GM13977 (cell line): Measurements from ENCODE around the gene JAG2.

Source experiments
- DNase-seq: peaks from one replicate; pipeline ENCODE4 v3.0.0; 2012; ENCODE audit warnings: low spot score
- in situ Hi-C: fragments of 300-500 bp; cut with MboI; formaldehyde crosslinking; loops from one replicate; pipeline ENCODE4 v1.12.0; 2022; ENCODE audit warnings: low sequenced_read_pairs, low pct_unique_long_range_greater_than_20kb, mixed read lengths, inconsistent platforms; ENCODE audit not compliant: unreplicated experiment
- TF ChIP-seq, protein P1 (sequence below): IDR thresholded peaks from 2 replicates; pipeline ENCODE4 v1.5.1; 2012; ENCODE audit warnings: mild to moderate bottlenecking, control low read depth; ENCODE audit not compliant: insufficient read depth; ENCODE audit errors: extremely low read depth, missing control alignments

The JAG2 gene

DNA sequence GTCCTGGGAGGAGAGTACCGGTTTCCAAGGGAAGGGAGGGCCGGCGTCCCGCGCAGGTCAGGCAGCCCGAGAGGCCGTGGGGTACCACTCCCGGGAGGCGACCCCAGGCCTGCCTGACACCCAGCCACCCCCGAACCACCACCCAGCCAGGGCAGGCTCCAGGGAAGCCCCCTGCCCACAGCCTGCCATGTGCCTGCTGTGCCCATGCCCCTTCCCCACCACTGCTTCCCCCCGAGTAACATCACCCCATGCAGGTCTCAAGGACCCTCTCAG lies 10.2 kb upstream of the JAG2 start:
- DNase-seq: no peak
- in situ Hi-C loops: no loop called here
- TF ChIP-seq, protein P1, sequence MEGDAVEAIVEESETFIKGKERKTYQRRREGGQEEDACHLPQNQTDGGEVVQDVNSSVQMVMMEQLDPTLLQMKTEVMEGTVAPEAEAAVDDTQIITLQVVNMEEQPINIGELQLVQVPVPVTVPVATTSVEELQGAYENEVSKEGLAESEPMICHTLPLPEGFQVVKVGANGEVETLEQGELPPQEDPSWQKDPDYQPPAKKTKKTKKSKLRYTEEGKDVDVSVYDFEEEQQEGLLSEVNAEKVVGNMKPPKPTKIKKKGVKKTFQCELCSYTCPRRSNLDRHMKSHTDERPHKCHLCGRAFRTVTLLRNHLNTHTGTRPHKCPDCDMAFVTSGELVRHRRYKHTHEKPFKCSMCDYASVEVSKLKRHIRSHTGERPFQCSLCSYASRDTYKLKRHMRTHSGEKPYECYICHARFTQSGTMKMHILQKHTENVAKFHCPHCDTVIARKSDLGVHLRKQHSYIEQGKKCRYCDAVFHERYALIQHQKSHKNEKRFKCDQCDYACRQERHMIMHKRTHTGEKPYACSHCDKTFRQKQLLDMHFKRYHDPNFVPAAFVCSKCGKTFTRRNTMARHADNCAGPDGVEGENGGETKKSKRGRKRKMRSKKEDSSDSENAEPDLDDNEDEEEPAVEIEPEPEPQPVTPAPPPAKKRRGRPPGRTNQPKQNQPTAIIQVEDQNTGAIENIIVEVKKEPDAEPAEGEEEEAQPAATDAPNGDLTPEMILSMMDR: no peak

DNA sequence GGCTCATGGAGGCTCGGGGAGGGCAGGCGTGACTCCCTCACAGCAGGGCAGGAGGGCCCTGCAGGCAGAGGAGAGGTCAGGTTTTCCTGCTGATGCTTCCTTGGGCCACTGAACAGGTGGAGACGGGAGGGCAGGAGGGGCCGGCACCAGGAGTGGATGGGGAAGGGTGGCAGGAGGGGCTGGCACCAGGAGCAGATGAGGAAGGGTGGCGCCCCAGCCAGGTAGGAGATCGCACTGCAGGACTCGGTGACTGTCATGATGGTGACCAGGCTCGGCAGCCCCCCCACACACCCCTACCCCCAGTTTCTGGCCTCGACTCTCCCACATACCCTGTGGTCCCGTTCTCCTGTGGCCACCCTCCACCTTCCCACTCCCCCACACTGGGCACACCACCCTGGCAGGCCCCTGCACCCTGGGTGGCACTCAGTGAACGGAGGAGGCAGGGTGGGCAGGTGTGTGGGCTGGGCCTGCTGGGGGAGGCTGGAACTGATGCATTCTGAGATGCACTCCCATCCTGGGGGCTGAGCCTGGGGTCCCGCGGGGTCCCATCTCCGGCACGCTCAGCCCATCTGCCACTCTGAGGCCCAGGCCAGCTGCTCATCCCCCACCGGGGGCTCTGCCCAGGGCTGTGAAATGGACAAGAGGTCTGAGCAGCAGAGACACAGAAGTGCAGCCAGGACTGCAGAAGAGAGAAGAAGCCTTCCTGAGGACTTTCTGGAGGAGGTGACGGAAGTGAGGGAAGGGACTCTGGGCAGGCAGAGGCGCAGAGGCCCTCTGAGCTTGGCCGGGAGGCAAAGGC lies 9.7 kb upstream of the JAG2 start:
- TF ChIP-seq, protein P1: no peak
- no peak for DNase-seq
- in situ Hi-C loops: no loop called here

DNA sequence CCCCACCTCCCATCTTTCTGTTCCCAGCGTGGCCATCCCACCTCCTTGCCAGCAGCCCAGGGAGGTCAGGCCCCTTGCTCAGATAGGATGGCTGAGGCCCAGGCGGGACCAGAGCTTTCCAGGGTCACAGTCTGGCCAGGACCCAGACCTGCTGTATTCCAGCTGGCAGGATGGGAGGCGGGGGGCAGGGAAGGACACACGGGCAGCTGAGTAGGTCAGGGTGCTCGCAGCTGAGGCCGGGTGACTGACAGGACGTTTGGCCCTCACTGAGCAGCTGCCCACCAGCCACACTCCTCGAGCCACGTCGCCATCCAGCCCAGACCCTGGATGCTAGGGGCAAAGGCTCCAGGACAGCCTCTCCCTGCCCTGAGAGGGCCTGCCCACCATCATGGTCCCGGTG lies 8.5 kb upstream of the JAG2 start:
- TF ChIP-seq, protein P1: no peak
- DNase-seq: no peak
- in situ Hi-C loops: no loop called here

DNA sequence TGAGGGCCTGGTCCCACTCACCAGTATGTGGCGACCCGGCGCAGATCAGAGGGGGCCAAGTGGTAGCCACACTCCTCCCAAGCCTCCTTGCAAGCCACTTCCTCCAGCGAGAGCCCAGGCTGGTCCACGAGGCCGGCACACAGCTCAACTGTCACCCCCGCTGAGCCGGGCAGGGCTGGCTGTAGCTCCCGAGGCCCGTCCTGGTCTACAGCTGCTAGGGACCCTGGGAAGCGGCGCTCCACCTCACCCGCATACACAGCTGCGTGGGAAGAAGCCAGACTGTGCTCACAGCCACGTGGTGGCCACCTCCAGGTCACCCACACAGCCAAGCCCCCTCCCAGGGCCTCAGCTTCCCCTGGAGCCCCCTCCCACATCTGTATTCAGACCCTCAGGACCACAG lies 7.9 kb upstream of the JAG2 start:
- TF ChIP-seq, protein P1: no peak
- in situ Hi-C loops: no loop called here
- DNase-seq: no peak

DNA sequence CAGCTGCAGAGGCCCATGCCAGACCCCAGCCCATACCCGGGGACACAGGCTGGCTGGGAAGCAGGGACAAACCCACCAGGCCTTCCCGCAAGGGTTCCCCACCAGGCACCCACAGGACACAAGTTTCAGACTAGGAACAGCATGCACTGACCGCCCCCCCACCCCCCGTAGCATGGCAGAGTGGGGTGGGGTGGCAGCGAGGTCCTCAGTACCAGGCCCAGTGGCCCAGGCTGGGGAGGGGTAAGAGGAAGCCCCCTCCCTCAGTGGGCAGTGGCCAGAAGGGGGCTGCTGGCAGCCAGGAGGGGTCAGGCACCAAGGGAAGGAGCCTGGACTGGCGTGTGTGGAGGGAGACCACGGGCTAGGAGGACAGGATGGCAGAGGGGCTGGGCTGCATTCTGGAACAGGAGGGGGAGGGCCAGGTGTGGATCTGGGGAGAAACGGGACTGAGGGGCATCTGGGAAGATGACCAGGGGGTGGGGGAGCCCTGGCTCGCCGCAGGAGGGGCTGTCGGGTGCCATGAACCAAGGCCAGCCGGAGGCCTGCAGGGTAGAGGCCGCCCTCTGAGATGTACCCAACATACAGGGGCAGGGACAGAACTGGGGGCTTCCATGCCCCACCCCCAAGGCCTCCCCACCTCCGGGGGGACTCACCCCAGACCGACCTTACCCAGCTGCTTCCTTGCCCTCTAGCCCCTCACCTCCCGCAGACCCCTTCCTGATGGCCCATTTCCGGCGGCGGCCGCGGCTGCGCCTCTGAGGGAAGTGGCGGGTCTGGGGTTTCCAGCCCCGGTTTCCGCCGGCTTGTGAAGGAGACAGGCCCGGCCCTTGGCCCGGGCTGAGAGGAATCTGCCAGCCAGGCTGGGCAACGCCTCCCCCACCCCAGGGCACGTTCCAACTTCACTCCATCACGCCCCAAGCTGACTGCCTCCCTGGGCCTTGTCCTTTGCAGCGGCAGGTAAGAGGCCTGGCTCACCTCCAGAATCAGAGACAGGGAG lies 5.6 kb upstream of the JAG2 start:
- TF ChIP-seq, protein P1: no peak
- in situ Hi-C loops: no loop called here
- DNase-seq: no peak

DNA sequence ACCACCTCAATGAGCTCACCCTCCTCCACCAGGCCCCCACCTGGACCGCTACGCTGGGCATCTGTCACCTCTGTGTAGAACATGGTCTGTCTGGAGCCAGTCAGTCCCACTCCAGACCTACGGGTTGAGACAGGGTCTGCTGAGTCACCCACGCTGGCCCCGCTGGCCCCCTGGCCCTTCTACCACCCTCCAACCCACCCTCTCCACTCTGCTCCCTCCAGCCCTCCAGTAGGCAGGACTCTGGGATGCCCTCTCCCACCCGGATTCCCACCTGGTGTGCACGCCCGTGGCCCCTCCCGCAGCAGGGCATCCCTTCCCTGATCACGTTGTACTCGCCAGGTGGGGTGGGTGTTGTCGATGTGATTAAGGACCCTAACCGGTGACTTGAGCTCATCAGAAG lies 4.6 kb upstream of the JAG2 start:
- in situ Hi-C loops: no loop called here
- TF ChIP-seq, protein P1: no peak

More for the DNA sequence above, 4.6 kb upstream of the JAG2 start:
- no peak for DNase-seq
